CD14-positive monocyte (primary cell): ENCODE results near the gene FAM131A. TPM values are rescaled to one million over a fixed set of nuclear protein-coding genes. Genes with fewer than 3 reads are reported as not detected.

ENCODE experiments used
- DNase-seq, 3 donors: peaks; one replicate each; pipeline ENCODE4 v3.0.0-alpha.2; 2011 to 2022
- H2AFZ ChIP-seq: 2 replicates; pipeline ENCODE4 v1.6.0; 2012; ENCODE audit warnings: mild to moderate bottlenecking, low read depth, low read length, inconsistent platforms; ENCODE audit not compliant: insufficient read depth, poor library complexity, severe bottlenecking
- H3K27ac ChIP-seq, 2 donors: 1 replicate in 1 of 2; 2 replicates in 1 of 2; pipeline ENCODE4 v1.5.1; 2012 to 2013; ENCODE audit warnings: low read length in 2 of 2, control low read depth in 1 of 2, inconsistent platforms in 1 of 2, low read depth in 1 of 2, mild to moderate bottlenecking in 1 of 2
- H3K27me3 ChIP-seq, 2 donors: one replicate each; pipeline versions ENCODE4 v1.6.0 to v1.6.1; 2011 to 2013; ENCODE audit warnings: low read length in 2 of 2; ENCODE audit not compliant: control insufficient read depth in 2 of 2, insufficient read depth in 2 of 2
- H3K36me3 ChIP-seq, 2 donors: replicated peaks in 1 of 2; 1 replicate in 1 of 2; 2 replicates in 1 of 2; pipeline versions ENCODE4 v1.5.1 to v1.6.1; 2012 to 2013; ENCODE audit warnings: low read length in 2 of 2, control low read depth in 1 of 2, inconsistent platforms in 1 of 2, mild to moderate bottlenecking in 1 of 2; ENCODE audit not compliant: insufficient read depth in 2 of 2, control insufficient read depth in 1 of 2
- H3K4me1 ChIP-seq, 2 donors: 1 replicate in 1 of 2; 2 replicates in 1 of 2; pipeline versions ENCODE4 v1.5.1 to v1.6.1; 2012 to 2013; ENCODE audit warnings: low read length in 2 of 2, control low read depth in 1 of 2, inconsistent platforms in 1 of 2, mild to moderate bottlenecking in 1 of 2, moderate library complexity in 1 of 2; ENCODE audit not compliant: insufficient read depth in 2 of 2, control insufficient read depth in 1 of 2
- H3K4me2 ChIP-seq: replicated peaks from 2 replicates; pipeline ENCODE3; 2012; ENCODE audit warnings: low read length, moderate library complexity, mild to moderate bottlenecking; ENCODE audit not compliant: poor library complexity, severe bottlenecking; ENCODE audit errors: extremely low read depth
- H3K4me3 ChIP-seq, 3 experiments: fragments of 200-600 bp in 1 of 3; sonication (generic) in 1 of 3; replicated peaks in 1 of 3; 1 replicate in 2 of 3; 2 replicates in 1 of 3; pipeline ENCODE4 v1.5.1; 2011 to 2013; ENCODE audit warnings: low read length in 3 of 3, mild to moderate bottlenecking in 3 of 3, control low read depth in 2 of 3, low read depth in 2 of 3, inconsistent platforms in 1 of 3, moderate library complexity in 1 of 3
- H3K79me2 ChIP-seq: 2 replicates; pipeline ENCODE4 v1.6.0; 2012; ENCODE audit warnings: mild to moderate bottlenecking, control low read depth, inconsistent platforms, low read length, moderate library complexity; ENCODE audit not compliant: insufficient read depth
- H3K9ac ChIP-seq: 2 replicates; pipeline ENCODE4 v1.6.0; 2017; ENCODE audit warnings: low read length, mild to moderate bottlenecking; ENCODE audit not compliant: insufficient read depth, poor library complexity, severe bottlenecking
- H3K9me3 ChIP-seq, 2 donors: replicated peaks in 1 of 2; 1 replicate in 1 of 2; 2 replicates in 1 of 2; pipeline versions ENCODE4 v1.5.1 to v1.6.1; 2012 to 2013; ENCODE audit warnings: low read length in 2 of 2, control low read depth in 1 of 2; ENCODE audit not compliant: control insufficient read depth in 1 of 2, insufficient read depth in 1 of 2
- H4K20me1 ChIP-seq: 2 replicates; pipeline ENCODE4 v1.6.0; 2012; ENCODE audit warnings: mild to moderate bottlenecking, low read length, control low read depth, moderate library complexity; ENCODE audit not compliant: insufficient read depth
- H3K27ac Mint-ChIP-seq, 7 donors: one replicate each; pipeline ENCODE4 v1.8.0; 2020; ENCODE audit warnings: mild to moderate bottlenecking in 7 of 7, mixed read lengths in 7 of 7, moderate library complexity in 6 of 7, inconsistent platforms in 2 of 7
- H3K27me3 Mint-ChIP-seq, 3 donors: one replicate each; pipeline ENCODE4 v1.8.0; 2021 to 2022; ENCODE audit warnings: low read depth in 3 of 3, mild to moderate bottlenecking in 3 of 3, mixed read lengths in 3 of 3, moderate library complexity in 3 of 3, inconsistent platforms in 1 of 3
- H3K36me3 Mint-ChIP-seq, 2 donors: one replicate each; pipeline ENCODE4 v1.8.0; 2020; ENCODE audit warnings: mixed read lengths in 2 of 2, inconsistent platforms in 1 of 2, mild to moderate bottlenecking in 1 of 2
- H3K4me1 Mint-ChIP-seq: one replicate; pipeline ENCODE4 v1.8.0; 2020; ENCODE audit warnings: mild to moderate bottlenecking, mixed read lengths
- H3K4me3 Mint-ChIP-seq, 2 donors: one replicate each; pipeline ENCODE4 v1.8.0; 2020; ENCODE audit warnings: mild to moderate bottlenecking in 2 of 2, mixed read lengths in 2 of 2, moderate library complexity in 1 of 2
- H3K9me3 Mint-ChIP-seq, 7 donors: one replicate each; pipeline ENCODE4 v1.8.0; 2020 to 2022; ENCODE audit warnings: mixed read lengths in 7 of 7, mild to moderate bottlenecking in 6 of 7, moderate library complexity in 6 of 7, inconsistent platforms in 2 of 7
- CTCF ChIP-seq: fragments of 200-600 bp; IDR thresholded peaks from one replicate; pipeline ENCODE4 v1.8.0; 2022; ENCODE audit warnings: antibody characterized with exemption, mild to moderate bottlenecking
- WGBS: methylation state at CpG from one replicate; pipeline ENCODE4 v1.1.5; 2013; ENCODE audit warnings: missing lambda C conversion rate; ENCODE audit not compliant: insufficient coverage; 5-methylcytosine and 5-hydroxymethylcytosine counted together
- intact Hi-C, 2 donors: fragments of 100-400 bp; cut with micrococcal nuclease; formaldehyde crosslinking; loops; one replicate each; pipeline versions ENCODE4 v1.15.0 to v1.15.1; 2023
- polyA plus RNA-seq, 3 donors: library from polyadenylated mRNA; depleted of rRNA in 1 of 3; unstranded in 2 of 3; stranded (reverse) in 1 of 3; fragments of 300-500 nt in 2 of 3; fragments of >200 nt in 1 of 3; fragmentation: Illumina TruSeq in 2 of 3; gene quantifications; 1 replicate in 2 of 3; 2 replicates in 1 of 3; pipeline ENCODE4 v1.2.3, GENCODE V29; 2012 to 2021

The FAM131A gene
- polyA plus RNA-seq, 3 donors: 5.8 to 30.6 (median 7.7) TPM

GRCh38 chr3:184299488-184300377 is 37.7 kb upstream of the FAM131A start:
- intact Hi-C loops: loop anchor here (2.0 to 5.0 kb wide), 5 partner anchors 15 to 127 kb away; partner anchors contain the start of genes AP2M1 (in 2 of the 2), ALG3 (in 1 of the 2), EEF1AKMT4 (in 1 of the 2) and EIF4G1 (in 1 of the 2)

More at GRCh38 chr3:184299488-184300377, 37.7 kb upstream of the FAM131A start:
- DNase-seq: no peak
- peaks cover 44 to 46% of the 10 kb centered on the region in 2 donors for H3K36me3 Mint-ChIP-seq
- Histone ChIP-seq H3K9me3 (no peaks in the 10 kb centered on the region), H3K4me2 (peak overlapping the region; percentile 92), H3K4me1 (peaks cover 16 to 19% of the 10 kb centered on the region in 2 donors), H3K4me3 (peak overlapping the region; percentile 82 to 90 (median 83)), H3K27ac (peak overlapping the region; percentile 34 to 71), H4K20me1 (peaks cover 10% of the 10 kb centered on the region), H2AFZ (peak overlapping the region; percentile 76), H3K79me2 (peaks cover 29% of the 10 kb centered on the region), H3K36me3 (peaks cover 42 to 47% of the 10 kb centered on the region in 2 donors), H3K27me3 (no peaks in the 10 kb centered on the region), H3K9ac (peak overlapping the region; percentile 79)
- H3K4me1 Mint-ChIP-seq: peaks cover 21% of the 10 kb centered on the region
- peak overlapping the region; percentile 91 to 97 for H3K4me3 Mint-ChIP-seq
- TF ChIP-seq CTCF: no peak
- peak overlapping the region; percentile 68 to 95 (median 91) for H3K27ac Mint-ChIP-seq
- peaks cover 0 to 3% (median 0%) of the 10 kb centered on the region in 3 donors for H3K27me3 Mint-ChIP-seq
- 19% methylated on average over 25 of the region's 29 CpGs for WGBS
- no peaks in the 10 kb centered on the region for H3K9me3 Mint-ChIP-seq
